Measurements from ENCODE around the gene RNF14. TPM values are rescaled to one million over a fixed set of nuclear protein-coding genes. Genes with fewer than 3 reads are reported as not detected.

Gene RNF14
- total and polyA plus RNA-seq, 8 donors = 14.4 to 67.4 (median 28.3) TPM

- TF ChIP-seq POLR2A (IDR thresholded peaks at IDR 0.05) = no peak
- no peak for TF ChIP-seq EP300 (IDR thresholded peaks at IDR 0.05)
- TF ChIP-seq POLR2AphosphoS5 (IDR thresholded peaks at IDR 0.05) = no peak
- TF ChIP-seq, protein P1, sequence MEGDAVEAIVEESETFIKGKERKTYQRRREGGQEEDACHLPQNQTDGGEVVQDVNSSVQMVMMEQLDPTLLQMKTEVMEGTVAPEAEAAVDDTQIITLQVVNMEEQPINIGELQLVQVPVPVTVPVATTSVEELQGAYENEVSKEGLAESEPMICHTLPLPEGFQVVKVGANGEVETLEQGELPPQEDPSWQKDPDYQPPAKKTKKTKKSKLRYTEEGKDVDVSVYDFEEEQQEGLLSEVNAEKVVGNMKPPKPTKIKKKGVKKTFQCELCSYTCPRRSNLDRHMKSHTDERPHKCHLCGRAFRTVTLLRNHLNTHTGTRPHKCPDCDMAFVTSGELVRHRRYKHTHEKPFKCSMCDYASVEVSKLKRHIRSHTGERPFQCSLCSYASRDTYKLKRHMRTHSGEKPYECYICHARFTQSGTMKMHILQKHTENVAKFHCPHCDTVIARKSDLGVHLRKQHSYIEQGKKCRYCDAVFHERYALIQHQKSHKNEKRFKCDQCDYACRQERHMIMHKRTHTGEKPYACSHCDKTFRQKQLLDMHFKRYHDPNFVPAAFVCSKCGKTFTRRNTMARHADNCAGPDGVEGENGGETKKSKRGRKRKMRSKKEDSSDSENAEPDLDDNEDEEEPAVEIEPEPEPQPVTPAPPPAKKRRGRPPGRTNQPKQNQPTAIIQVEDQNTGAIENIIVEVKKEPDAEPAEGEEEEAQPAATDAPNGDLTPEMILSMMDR (IDR thresholded peaks at IDR 0.05) = no peak
- whole genome bisulfite sequencing, 5 donors = 81 to 90% (median 85%) methylated on average over 4 of the region's 4 CpGs
- peaks cover 0 to 4% (median 2%) of the 10 kb centered on the region in 4 donors for H3K36me3 ChIP-seq
- DNase-seq = no peak
- H3K9me3 ChIP-seq = no peaks in the 10 kb centered on the region
- H3K4me3 ChIP-seq = no peak overlapping the region
- peaks cover 17 to 28% (median 18%) of the 10 kb centered on the region in 4 donors for H3K4me1 ChIP-seq
- H3K27me3 ChIP-seq = no peaks in the 10 kb centered on the region
- intact Hi-C loops (cut with DNase I; ENCODE audit: low total_unique reads) = no loop called here
- no peak overlapping the region for H3K27ac ChIP-seq
Observed at GRCh38 chr5:141966275-141966962, 2.5 kb upstream of the RNF14 start.

DNA sequence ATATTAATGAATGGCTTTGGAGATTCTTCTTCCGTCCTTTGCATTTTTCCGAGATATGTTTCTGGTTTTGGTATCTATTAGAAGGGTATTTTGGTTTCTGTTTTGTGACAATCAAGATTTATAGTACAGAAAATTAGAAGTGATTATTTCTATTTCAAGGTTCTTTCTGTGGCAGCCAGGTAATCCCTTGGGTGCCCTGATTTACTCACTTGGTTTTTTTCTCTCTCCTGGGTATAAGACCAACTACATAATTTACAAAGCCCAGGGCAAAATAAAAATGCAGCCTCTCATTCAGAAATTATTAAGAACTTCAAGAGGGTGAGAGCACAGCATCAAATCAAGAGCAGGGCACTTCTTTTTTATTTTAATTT is 2.0 kb upstream of the RNF14 start:
- no peak overlapping the region for H3K4me3 ChIP-seq
- no peak for TF ChIP-seq POLR2AphosphoS5 (IDR thresholded peaks at IDR 0.05)
- TF ChIP-seq POLR2A (IDR thresholded peaks at IDR 0.05) = no peak
- TF ChIP-seq, protein P1 (IDR thresholded peaks at IDR 0.05) = no peak
- no peak for TF ChIP-seq EP300 (IDR thresholded peaks at IDR 0.05)
- WGBS, 5 donors = 92 to 99% (median 97%) methylated on average over 2 of the region's 2 CpGs
- no peaks in the 10 kb centered on the region for H3K27me3 ChIP-seq
- H3K9me3 ChIP-seq = no peaks in the 10 kb centered on the region
- H3K27ac ChIP-seq = no peak overlapping the region
- DNase-seq = no peak
- intact Hi-C loops (cut with DNase I; ENCODE audit: low total_unique reads) = no loop called here
- peaks cover 0 to 9% (median 6%) of the 10 kb centered on the region in 4 donors for H3K36me3 ChIP-seq
- H3K4me1 ChIP-seq = peaks cover 17 to 31% (median 21%) of the 10 kb centered on the region in 4 donors

GRCh38 chr5:141969783-141970771 is 1.2 kb downstream of the RNF14 start:
- 60 to 70% (median 65%) methylated on average over 2 of the region's 2 CpGs for WGBS, 5 donors
- DNase-seq = peak in 1 of 2 donors; percentile 54
- H3K9me3 ChIP-seq = no peaks in the 10 kb centered on the region
- TF ChIP-seq EP300 (IDR thresholded peaks at IDR 0.05) (no peak), POLR2AphosphoS5 (IDR thresholded peaks at IDR 0.05) (peak in 1 of 3 donors; percentile 40)
- peaks cover 0 to 36% (median 35%) of the 10 kb centered on the region in 4 donors for H3K36me3 ChIP-seq
- H3K27me3 ChIP-seq = no peaks in the 10 kb centered on the region
- peak overlapping the region; percentile 57 to 77 (median 68) for H3K4me3 ChIP-seq
- peak overlapping the region; percentile 95 to 97 (median 96) for H3K27ac ChIP-seq
- peaks cover 18 to 54% (median 36%) of the 10 kb centered on the region in 4 donors for H3K4me1 ChIP-seq
- intact Hi-C loops (cut with DNase I; ENCODE audit: low total_unique reads) = no loop called here

DNA sequence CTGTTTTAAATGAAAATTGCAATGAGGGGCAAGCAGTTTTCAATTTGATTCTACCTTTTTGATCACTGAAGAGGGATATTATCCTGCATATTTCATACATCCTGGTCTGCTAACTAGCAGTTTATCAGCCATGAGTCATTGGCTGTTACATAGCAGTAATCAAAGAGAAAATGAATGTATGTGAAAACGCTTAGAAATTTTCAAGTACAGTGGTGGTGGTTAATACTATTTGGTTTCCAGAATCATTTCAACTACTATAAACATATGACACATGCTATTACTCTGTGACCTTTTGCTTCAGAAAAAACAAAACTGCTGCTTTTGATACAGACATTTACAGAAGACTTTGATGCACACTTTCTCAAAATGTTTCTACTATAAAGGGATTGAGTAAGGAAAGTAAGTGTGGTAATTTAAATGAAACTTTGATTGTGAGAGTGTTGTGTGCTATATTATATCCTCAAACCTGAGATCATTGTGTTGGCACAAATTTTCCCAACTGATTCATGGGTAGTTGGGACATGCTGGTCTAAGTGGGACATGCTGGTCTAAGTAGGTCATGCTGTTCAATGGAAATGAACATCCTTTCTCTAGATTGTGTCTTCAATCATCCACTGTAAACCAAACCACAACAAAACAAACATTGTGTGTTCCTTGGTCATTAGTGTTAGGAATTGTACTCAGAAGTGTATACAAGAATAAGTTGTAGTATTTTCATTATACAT is 5.1 kb downstream of the RNF14 start:
- Histone ChIP-seq H3K4me3 (no peak overlapping the region), H3K27me3 (no peaks in the 10 kb centered on the region), H3K9me3 (no peaks in the 10 kb centered on the region), H3K4me1 (peaks cover 13 to 78% (median 42%) of the 10 kb centered on the region in 4 donors), H3K36me3 (peaks cover 7 to 71% (median 66%) of the 10 kb centered on the region in 4 donors), H3K27ac (peak overlapping the region in 3 of 5 donors; percentile 7 to 29 (median 22))
- intact Hi-C loops (cut with DNase I; ENCODE audit: low total_unique reads) = no loop called here
- DNase-seq = no peak
- 18 to 44% (median 26%) methylated on average over 1 of the region's 1 CpG for WGBS, 5 donors
- no peak for TF ChIP-seq POLR2AphosphoS5 (IDR thresholded peaks at IDR 0.05)
- no peak for TF ChIP-seq EP300 (IDR thresholded peaks at IDR 0.05)
- TF ChIP-seq POLR2A (IDR thresholded peaks at IDR 0.05) = no peak
- TF ChIP-seq, protein P1 (IDR thresholded peaks at IDR 0.05) = no peak
